ENCODE results near the gene SEPHS2.

DNA sequence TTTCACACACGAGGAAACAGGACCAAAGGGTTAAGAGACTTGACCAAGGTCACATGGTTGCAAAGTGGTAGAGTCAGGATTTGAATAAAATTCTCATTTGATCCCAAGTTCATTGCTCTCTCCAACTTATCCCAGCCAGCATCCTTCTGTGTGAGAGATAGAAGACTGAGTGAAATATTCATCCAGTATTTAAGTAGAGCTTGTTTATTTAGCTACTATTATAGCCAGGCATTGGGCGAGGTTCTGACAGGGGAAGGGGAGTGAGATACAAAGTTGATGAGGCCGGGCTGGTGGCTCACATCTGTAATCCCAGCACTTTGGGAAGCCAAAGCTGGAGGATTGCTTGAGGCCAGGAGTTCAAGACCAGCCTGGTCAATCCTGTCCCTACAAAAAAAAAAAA is 31.3 kb upstream of the SEPHS2 start:
- TF ChIP-seq, protein P1, sequence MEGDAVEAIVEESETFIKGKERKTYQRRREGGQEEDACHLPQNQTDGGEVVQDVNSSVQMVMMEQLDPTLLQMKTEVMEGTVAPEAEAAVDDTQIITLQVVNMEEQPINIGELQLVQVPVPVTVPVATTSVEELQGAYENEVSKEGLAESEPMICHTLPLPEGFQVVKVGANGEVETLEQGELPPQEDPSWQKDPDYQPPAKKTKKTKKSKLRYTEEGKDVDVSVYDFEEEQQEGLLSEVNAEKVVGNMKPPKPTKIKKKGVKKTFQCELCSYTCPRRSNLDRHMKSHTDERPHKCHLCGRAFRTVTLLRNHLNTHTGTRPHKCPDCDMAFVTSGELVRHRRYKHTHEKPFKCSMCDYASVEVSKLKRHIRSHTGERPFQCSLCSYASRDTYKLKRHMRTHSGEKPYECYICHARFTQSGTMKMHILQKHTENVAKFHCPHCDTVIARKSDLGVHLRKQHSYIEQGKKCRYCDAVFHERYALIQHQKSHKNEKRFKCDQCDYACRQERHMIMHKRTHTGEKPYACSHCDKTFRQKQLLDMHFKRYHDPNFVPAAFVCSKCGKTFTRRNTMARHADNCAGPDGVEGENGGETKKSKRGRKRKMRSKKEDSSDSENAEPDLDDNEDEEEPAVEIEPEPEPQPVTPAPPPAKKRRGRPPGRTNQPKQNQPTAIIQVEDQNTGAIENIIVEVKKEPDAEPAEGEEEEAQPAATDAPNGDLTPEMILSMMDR (IDR thresholded peaks at IDR 0.05) = no peak
- TF ChIP-seq EP300 (IDR thresholded peaks at IDR 0.05) (no peak), POLR2AphosphoS5 (IDR thresholded peaks at IDR 0.05) (no peak)
